Esophagus muscularis mucosa (tissue), 4 donors: ENCODE results near the gene PPP2R5C. TPM values are rescaled to one million over a fixed set of nuclear protein-coding genes. Genes with fewer than 3 reads are reported as not detected.

Source experiments
- DNase-seq: peaks from one replicate; pipeline ENCODE4 v3.0.0-alpha.2; 2017; ENCODE audit errors: extremely low spot score
- H3K27ac ChIP-seq, 4 donors: fragments of 200-600 bp; sonication (generic); replicated peaks in 1 of 4; 1 replicate in 3 of 4; 2 replicates in 1 of 4; pipeline ENCODE4 v1.5.1; 2016 to 2019; ENCODE audit warnings: mild to moderate bottlenecking in 1 of 4
- H3K27me3 ChIP-seq, 4 donors: fragments of 200-600 bp; sonication (generic); one replicate each; pipeline versions ENCODE4 v1.5.1 to v1.6.0; 2016 to 2019
- H3K36me3 ChIP-seq, 4 donors: fragments of 200-600 bp; sonication (generic); one replicate each; pipeline ENCODE4 v1.5.1; 2016 to 2019
- H3K4me1 ChIP-seq, 4 donors: fragments of 200-600 bp; sonication (generic); one replicate each; pipeline ENCODE4 v1.5.1; 2016 to 2019
- H3K4me3 ChIP-seq, 4 donors: fragments of 200-600 bp; sonication (generic); 1 replicate in 2 of 4; 2 replicates in 2 of 4; pipeline ENCODE4 v1.5.1; 2016 to 2019; ENCODE audit warnings: mild to moderate bottlenecking in 4 of 4, moderate library complexity in 1 of 4
- H3K9me3 ChIP-seq, 4 donors: fragments of 200-600 bp; sonication (generic); 1 replicate in 3 of 4; 2 replicates in 1 of 4; pipeline ENCODE4 v1.5.1; 2016 to 2019
- EP300 ChIP-seq: sonication (generic); formaldehyde crosslinking; IDR thresholded peaks from one replicate; pipeline ENCODE4 v1.6.1; 2017; ENCODE audit warnings: antibody characterized with exemption
- POLR2A ChIP-seq: fragments of 450-650 bp; IDR thresholded peaks from one replicate; pipeline ENCODE4 v1.6.1; 2017; ENCODE audit warnings: antibody characterized with exemption, moderate library complexity, mild to moderate bottlenecking, low read depth
- POLR2AphosphoS5 ChIP-seq, 2 donors: sonication (generic); formaldehyde crosslinking; IDR thresholded peaks; one replicate each; pipeline ENCODE4 v1.6.1; 2017; ENCODE audit warnings: antibody characterized with exemption in 2 of 2
- WGBS: methylation state at CpG from one replicate; pipeline ENCODE4 v1.1.5; 2018; 5-methylcytosine and 5-hydroxymethylcytosine counted together
- intact Hi-C: fragments of 100-400 bp; cut with DNase I; formaldehyde crosslinking; loops from one replicate; pipeline ENCODE4 v1.15.1; 2023
- total RNA-seq, 4 donors: library from RNA; depleted of rRNA; stranded (reverse); fragments of >200 nt; gene quantifications; one replicate each; pipeline versions ENCODE4 v1.1.0 to v1.2.1, GENCODE V29; 2016
- TF ChIP-seq, protein P1 (sequence below), 3 experiments: fragments of 200-600 bp in 2 of 3; fragments of 450-650 bp in 1 of 3; sonication (generic) in 2 of 3; IDR thresholded peaks; one replicate each; pipeline ENCODE4 v1.5.1; 2017 to 2019; ENCODE audit warnings: antibody characterized with exemption in 3 of 3, mild to moderate bottlenecking in 2 of 3, moderate library complexity in 1 of 3

The PPP2R5C gene
- total RNA-seq, 4 donors from 2014 or later = 103 to 142 (median 131) TPM

GRCh38 chr14:101808894-101809670 lies 47.6 kb downstream of the PPP2R5C start:
- Histone ChIP-seq H3K36me3 (no peaks in the 10 kb centered on the region), H3K4me1 (peaks cover 35 to 49% (median 40%) of the 10 kb centered on the region in 4 donors), H3K27ac (peak overlapping the region; percentile 92 to 99 (median 94)), H3K9me3 (no peaks in the 10 kb centered on the region), H3K4me3 (peak overlapping the region; percentile 55 to 71 (median 65)), H3K27me3 (no peaks in the 10 kb centered on the region)
- DNase-seq = no peak
- 40% methylated on average over 6 of the region's 6 CpGs for WGBS
- intact Hi-C loops = no loop called here
- TF ChIP-seq POLR2A (no peak), POLR2AphosphoS5 (IDR thresholded peaks at IDR 0.05) (no peak), EP300 (no peak)
- TF ChIP-seq, protein P1, sequence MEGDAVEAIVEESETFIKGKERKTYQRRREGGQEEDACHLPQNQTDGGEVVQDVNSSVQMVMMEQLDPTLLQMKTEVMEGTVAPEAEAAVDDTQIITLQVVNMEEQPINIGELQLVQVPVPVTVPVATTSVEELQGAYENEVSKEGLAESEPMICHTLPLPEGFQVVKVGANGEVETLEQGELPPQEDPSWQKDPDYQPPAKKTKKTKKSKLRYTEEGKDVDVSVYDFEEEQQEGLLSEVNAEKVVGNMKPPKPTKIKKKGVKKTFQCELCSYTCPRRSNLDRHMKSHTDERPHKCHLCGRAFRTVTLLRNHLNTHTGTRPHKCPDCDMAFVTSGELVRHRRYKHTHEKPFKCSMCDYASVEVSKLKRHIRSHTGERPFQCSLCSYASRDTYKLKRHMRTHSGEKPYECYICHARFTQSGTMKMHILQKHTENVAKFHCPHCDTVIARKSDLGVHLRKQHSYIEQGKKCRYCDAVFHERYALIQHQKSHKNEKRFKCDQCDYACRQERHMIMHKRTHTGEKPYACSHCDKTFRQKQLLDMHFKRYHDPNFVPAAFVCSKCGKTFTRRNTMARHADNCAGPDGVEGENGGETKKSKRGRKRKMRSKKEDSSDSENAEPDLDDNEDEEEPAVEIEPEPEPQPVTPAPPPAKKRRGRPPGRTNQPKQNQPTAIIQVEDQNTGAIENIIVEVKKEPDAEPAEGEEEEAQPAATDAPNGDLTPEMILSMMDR (IDR thresholded peaks at IDR 0.05) = no peak

DNA sequence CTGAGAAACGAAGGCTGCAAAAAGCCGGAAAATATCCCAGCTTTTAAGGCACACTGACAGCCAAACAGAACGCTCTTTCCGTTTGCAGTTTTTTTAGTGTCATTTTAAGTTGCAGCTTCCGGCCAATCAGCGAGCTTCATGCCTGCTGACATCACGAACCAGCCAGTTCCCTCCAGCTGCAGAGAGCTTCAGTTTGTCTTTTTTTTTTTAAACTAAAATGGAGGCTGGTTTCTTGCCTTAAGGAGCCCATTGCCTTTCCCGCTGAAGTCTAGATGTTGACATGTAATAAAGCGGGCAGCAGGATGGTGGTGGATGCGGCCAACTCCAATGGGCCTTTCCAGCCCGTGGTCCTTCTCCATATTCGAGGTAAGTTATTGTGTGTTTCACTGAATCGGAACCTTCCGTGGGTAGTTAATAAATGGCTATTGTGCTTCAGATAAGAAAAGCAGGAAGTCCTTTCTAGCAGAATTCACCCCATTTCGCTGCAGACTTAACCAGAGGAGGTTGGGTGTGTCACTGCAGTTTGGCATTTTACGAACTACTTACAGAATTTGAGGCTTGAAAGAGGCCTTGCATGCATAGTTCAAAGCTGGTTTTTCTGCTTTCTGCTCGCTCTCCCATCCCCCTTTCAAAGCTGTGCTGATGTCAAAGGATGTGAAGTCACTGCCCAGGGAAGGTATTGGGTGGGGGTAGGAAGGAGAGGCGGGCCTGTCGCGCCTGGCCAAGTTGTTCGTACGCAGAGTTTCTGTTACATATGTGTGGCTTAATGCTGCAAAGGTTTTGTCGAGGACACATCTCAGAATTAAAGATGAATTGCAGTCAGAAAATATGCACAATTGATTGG lies 48.4 kb downstream of the PPP2R5C start:
- H3K27ac ChIP-seq = peak overlapping the region; percentile 92 to 99 (median 94)
- TF ChIP-seq EP300 (no peak), POLR2A (peak; percentile 47), POLR2AphosphoS5 (IDR thresholded peaks at IDR 0.05) (peak; percentile 95 to 97)
- TF ChIP-seq, protein P1 (IDR thresholded peaks at IDR 0.05) = no peak
- no peaks in the 10 kb centered on the region for H3K36me3 ChIP-seq
- WGBS = 0% methylated on average over 23 of the region's 23 CpGs
- peaks cover 43 to 57% (median 49%) of the 10 kb centered on the region in 4 donors for H3K4me1 ChIP-seq
- no peaks in the 10 kb centered on the region for H3K27me3 ChIP-seq
- no peaks in the 10 kb centered on the region for H3K9me3 ChIP-seq
- H3K4me3 ChIP-seq = peak overlapping the region; percentile 55 to 71 (median 65)
- intact Hi-C loops = loop anchor here (5.0 kb wide), 1 partner anchor 43 kb away; no protein-coding TSS in a partner anchor
- peak; percentile 97 for DNase-seq

GRCh38 chr14:101810897-101811621 lies 49.5 kb downstream of the PPP2R5C start:
- Histone ChIP-seq H3K9me3 (no peaks in the 10 kb centered on the region), H3K36me3 (no peaks in the 10 kb centered on the region), H3K4me3 (peak overlapping the region; percentile 55 to 71 (median 65)), H3K27ac (peak overlapping the region; percentile 92 to 99 (median 94)), H3K27me3 (no peaks in the 10 kb centered on the region), H3K4me1 (peaks cover 52 to 65% (median 55%) of the 10 kb centered on the region in 4 donors)
- no peak for DNase-seq
- intact Hi-C loops = loop anchor here (5.0 kb wide), 1 partner anchor 44 kb away; no protein-coding TSS in a partner anchor
- 67% methylated on average over 5 of the region's 5 CpGs for WGBS
- no peak for TF ChIP-seq POLR2A
- TF ChIP-seq, protein P1 (IDR thresholded peaks at IDR 0.05) = no peak
- TF ChIP-seq POLR2AphosphoS5 (IDR thresholded peaks at IDR 0.05) = no peak
- TF ChIP-seq EP300 = no peak

DNA sequence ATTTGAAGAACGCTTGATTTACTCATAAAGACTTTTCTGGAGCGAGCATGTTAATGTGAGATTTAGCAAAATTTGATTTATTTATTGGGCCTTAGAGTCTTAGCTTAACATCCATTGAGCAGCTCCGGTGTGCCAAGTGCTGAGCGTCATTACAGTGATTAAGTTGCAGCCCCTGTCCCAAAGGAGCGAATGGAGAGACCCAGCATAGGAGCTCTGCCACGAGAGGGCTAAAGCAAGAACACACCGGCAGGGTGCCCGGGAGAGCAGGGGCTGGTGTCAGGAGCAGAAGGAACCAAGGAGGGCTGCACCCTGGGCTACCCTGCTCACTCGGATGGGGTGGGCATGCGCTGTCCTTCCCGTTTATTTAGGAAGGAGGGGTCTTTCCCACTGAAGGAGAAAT lies 50.6 kb downstream of the PPP2R5C start:
- TF ChIP-seq EP300 (no peak), POLR2AphosphoS5 (IDR thresholded peaks at IDR 0.05) (no peak), POLR2A (no peak)
- TF ChIP-seq, protein P1 (IDR thresholded peaks at IDR 0.05) = no peak
- H3K4me3 ChIP-seq = no peak overlapping the region
- H3K36me3 ChIP-seq = no peaks in the 10 kb centered on the region
- peaks cover 54 to 68% (median 59%) of the 10 kb centered on the region in 4 donors for H3K4me1 ChIP-seq
- no peak for DNase-seq
- no peaks in the 10 kb centered on the region for H3K9me3 ChIP-seq
- 83% methylated on average over 11 of the region's 11 CpGs for WGBS
- H3K27me3 ChIP-seq = no peaks in the 10 kb centered on the region
- intact Hi-C loops = loop anchor here (5.0 kb wide), 1 partner anchor 45 kb away; no protein-coding TSS in a partner anchor
- peak overlapping the region; percentile 92 to 99 (median 94) for H3K27ac ChIP-seq
